HG02571 (cell line): Measurements from ENCODE around the gene KDM4B.

Source experiments
- ATAC-seq: cut with Tn5 transposase; IDR thresholded peaks from one replicate; pipeline ENCODE4 v1.9.1; 2021; ENCODE audit warnings: mild to moderate bottlenecking, moderate library complexity; ENCODE audit not compliant: unreplicated experiment

The KDM4B gene

DNA sequence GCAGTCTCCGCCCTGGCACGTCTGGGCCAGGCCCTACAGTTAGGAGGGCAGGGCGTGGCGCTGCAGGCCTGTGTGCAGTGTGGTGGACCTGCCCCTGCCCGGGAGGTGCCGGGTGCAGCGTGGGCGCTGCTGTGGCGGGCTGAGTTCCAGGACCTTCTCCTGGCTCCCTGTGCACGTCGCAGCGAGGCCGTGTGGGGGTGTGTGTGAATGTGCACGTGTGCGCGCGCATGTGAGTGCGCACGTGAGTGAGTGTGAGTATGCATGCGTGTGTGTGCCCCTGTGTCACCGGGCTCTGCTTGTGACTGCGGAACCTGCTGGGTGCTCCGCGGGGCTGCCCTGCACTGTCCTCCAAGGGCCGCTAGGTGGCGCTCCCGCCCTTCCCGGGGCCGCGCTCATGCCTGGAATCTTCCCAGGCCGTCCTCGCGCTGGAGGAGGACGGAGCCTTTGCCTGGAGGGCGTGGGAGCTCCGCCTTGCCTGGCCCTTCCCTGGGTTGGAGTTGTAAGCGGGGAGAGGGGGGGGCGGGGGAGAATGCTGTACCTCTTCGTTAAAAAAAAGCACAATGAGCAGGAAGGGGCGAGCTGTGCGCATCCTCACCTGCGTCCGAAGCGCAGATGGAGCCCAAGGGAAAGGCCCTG is 79.3 kb downstream of the KDM4B start:
- ATAC-seq: no peak

DNA sequence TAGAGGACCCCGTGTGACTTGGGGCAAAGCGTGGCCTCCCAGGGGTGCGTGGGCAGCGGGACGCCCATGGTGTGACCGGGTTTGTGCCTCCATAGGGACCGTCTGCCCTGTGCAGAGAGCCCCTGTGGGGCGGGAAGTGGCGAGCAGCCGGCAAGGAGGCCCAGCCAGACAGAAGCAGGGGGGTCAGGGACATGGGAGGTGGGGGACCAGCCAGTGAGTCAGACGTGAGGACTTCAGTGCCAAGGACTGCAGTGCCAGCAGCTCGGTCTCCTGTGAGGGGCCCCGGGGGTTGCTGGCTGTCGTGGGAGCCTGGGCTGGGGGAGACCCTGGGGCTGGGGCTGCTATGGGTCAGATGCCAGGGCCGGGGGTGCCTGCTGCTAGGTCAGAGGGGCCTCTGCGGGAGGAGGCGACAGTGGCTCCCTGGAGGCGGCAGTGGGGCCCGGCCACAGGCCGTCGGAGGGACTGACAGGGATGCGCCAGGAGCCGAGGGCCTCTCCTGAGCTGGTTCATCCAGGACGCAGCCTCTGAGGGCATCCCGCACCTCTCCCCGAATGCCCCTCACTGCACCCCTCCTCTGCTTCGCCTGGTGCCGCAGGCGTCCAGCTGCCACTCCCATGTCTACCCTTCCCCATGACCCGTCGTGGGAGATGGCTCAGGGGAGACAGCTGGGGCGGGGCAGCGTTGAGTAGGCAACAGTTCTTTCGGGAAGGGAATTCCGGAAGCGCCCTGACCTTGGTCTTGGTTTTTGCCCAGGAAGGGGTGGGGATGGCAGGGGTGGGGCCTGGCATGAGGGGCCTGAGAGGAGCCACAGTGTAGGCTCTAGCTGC is 80.0 kb downstream of the KDM4B start:
- ATAC-seq: no peak

DNA sequence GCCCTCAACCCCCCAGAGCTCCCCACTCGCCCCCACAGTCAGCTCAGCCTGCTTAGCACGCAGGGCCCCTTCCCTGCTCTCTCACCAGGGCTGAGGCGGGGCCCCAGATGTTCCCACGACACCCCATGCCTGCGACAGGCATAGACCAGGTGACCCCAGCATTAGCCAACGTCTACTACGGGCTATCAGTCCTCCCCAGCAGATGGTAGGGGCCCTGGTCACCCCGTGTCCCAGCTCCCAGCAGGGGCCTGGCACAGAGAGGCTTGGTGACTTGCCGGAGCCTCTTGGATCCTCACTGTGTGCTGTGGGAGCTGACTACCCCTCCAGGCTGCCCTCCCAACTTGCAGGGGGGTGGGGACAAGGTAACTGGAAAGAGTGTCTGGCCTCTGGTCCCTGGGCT is 80.6 kb downstream of the KDM4B start:
- no peak for ATAC-seq

DNA sequence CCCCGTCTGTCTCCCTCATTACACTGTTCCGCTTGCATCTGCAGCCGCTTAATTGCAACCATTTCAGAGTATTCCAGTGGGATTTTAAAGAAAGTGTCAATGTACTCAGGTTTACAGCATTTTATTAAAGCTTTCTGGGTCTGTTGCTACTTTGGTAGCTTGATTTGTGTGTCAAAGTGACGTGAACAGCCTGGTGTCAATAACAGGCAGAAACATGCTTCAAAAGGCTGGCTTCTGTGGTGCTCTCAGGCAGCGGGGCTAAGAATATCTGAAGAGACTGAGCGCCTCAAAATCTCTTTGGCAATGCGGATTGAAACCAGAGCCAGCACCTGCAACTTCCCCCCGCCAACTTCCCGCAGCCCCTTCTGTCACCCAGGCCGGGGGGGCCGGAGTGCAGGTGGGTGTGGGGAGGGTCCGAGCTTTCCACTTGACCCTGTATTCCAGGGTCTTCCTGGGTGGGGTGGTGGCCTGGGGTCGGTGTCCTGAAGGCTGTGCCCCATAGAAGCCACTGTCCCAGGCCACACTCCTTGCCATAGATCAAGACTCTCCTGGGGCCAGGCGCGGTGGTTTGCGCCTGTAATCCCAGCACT is 81.2 kb downstream of the KDM4B start:
- no peak for ATAC-seq

DNA sequence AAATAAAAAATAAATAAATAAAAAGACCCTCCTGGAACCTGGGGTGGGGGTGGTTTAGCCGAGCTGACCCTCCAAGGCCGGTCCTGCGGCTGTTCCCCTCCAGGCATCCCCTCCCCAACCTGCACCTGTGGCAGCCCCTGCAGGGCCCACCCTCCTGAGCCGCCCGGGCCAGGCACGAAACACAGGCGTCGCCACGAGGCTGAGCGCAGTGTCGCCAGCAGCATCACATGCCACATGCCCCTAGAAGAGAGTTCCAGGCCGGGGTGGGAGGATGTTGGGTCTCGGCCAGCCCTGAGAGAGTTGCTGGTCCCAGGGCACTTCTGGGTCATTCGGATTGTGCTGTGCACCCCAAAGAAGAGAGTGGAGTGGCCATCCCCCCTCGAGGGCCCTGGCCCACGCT is 82.0 kb downstream of the KDM4B start:
- no peak for ATAC-seq

DNA sequence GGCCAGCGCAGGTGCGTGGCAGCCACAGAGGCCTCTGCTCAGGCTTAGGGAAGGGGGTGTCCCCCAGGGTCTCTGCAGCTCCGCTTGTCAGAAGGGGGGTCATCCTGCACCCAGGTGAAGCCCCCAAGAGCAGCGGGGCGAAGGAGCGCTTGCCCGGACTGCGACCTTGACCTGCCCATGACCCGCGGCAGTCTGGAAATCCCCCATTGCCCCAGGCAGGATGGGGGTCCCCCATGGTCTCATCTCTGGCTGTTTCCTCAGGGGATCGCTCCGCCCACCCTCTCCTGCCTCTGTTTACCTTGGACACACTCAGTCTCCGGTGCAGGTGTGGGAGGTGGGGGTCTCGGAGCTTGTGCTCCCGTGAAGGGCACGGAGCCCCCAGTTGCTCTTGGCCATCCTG is 82.7 kb downstream of the KDM4B start:
- ATAC-seq: no peak

GRCh38 chr19:5052515-5052914 is 83.6 kb downstream of the KDM4B start:
- no peak for ATAC-seq

GRCh38 chr19:5052945-5053485 is 84.1 kb downstream of the KDM4B start:
- ATAC-seq: no peak

GRCh38 chr19:5053661-5054060 is 84.7 kb downstream of the KDM4B start:
- no peak for ATAC-seq

GRCh38 chr19:5054551-5055456 is 85.9 kb downstream of the KDM4B start:
- no peak for ATAC-seq

- ATAC-seq: no peak
These were observed 86.5 kb downstream of the KDM4B start for GRCh38 chr19:5055457-5055776.

GRCh38 chr19:5057860-5058259 is 88.9 kb downstream of the KDM4B start:
- no peak for ATAC-seq

- no peak for ATAC-seq
These were observed 89.8 kb downstream of the KDM4B start for GRCh38 chr19:5058521-5059212.

DNA sequence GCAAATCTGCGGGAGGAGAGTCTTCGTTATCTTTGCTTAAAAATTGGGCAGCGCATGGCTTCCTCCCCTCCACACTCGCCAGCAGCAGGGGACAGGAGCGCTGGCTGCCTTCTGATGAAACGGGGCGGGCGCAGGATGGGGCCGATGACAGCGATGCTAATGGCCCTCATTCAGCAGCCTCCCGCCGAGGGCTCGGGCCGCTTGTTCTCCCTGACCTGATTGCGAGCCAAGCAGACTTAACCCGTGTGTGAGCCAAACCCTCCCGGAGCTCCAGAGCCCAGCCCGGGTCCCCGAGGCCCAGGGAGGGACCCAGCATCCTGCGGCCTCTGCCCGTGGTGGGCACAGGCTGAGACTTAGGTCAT is 90.3 kb downstream of the KDM4B start:
- ATAC-seq: no peak

- no peak for ATAC-seq
These were observed 90.9 kb downstream of the KDM4B start for GRCh38 chr19:5059793-5060192.

DNA sequence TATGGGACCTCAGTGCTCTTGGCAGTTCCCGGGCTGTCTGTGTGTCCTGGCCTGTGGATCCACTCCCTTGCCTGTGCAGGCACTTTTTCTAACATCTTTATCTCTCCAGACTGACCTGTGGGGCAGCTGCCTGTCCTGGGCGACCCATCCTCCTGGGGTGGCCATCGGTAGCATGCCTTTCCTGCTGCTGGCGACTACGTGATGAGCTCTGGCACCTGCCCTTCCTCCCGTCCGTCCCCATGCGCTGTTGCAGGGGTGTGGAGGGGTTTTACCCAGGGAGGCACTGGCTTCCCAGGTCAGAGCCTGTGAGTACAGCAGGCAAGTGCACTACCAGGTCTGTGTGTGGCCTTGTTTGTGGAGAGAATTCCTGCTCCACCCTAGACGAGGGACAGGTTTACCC is 93.3 kb downstream of the KDM4B start:
- no peak for ATAC-seq

DNA sequence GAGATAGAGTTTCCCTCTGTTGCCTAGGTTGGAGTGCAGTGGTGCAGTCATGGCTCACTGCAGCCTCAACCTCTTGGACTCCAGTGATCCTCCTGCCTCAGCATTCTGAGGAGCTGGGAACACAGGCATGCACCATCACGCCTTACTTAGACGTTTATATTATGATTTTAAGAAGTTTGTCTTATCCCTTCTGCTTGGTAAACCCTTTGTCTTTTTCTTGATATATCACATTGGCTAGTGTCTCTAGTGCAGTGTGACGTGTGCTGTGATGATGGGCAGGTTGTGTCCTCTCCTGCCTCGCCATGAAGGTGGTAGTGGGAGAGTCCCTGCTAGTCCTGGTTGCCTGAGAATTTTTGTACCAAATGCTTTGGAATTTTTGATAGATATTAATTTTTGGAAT is 93.9 kb downstream of the KDM4B start:
- ATAC-seq: no peak

DNA sequence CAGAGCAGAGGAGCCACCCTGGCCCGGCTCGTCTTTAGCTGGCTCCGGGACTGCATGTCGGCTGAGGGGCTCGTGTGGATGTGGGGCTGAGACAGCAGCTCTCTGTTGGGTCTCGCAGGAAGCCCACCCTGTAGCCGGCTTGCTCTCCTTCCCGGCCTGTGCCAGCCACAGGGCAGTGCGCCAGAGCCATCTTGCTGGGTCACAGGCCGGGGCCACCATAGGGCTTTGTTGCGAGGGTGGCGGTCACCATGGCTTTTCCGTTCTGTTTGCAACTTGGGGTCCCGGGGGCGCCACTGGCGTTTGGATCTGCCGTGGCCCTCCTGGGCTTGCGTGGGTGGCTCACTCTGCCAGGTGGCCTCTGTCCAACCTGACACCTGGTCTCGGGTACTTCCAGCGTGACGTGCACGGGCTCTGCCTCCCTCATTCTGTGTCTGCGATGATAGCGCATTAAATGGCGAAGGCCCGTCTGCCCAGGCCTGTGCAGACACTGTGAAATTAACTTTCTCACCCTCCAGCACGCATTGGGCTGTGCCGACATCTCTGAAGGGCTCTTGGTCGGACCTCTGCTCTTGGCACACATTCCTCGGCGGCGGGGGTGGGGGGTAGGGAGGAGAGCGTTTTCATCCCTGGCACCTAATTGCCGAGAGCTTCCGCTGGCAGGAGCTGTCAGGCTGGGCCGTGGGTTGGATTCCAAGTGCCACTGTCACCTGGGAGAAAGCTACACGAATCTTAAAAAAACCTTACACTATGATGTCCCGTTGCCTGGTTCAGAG is 95.1 kb downstream of the KDM4B start:
- no peak for ATAC-seq

DNA sequence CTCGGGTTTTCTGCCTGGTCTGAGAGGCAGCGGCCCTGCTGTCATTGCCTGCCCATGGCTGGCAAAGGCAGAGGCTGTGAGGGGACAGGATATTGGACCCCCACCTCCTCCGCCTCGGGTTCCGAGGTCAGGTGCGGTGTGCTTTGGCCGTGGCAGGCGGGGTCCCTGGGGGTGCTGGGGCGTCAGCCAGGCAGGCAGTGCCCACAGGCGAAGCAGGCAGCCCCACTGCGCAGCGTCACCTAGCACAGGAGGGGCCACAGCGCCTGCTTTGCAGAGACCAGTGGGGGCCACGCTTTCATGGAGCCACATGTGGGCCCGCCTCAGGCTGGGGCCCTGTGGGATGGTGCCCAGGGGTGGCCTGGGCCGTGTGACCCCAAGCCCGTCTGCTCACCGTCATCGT is 96.0 kb downstream of the KDM4B start:
- no peak for ATAC-seq

DNA sequence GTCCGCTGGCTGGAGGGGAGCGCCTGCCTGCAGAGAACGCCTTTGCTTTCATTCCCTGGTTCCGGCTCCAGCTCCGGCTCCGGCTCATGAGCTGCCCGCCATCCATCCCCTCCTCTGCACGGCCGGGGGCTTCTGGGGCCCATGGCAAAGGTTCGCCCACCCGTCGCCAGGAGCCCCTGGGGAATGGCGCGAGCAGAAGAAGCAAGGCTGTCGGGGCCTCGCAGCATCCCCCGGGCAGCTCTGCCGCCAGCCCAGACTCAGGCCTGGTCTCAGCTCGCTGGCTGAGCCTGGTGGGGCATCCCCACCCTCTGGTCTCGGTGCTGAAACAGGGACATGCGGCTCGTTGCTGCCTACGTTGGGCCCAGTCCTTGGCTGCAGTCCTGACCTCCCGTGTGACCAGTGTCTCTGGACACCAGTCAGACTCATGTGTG is 96.8 kb downstream of the KDM4B start:
- ATAC-seq: no peak
